T-helper 22 cell (primary cell): ENCODE data around the gene BCAP29.

Experiments used
- DNase-seq: peaks from one replicate; pipeline ENCODE4 v3.0.0-alpha.2; 2020; ENCODE audit warnings: low read depth

Gene BCAP29

GRCh38 chr7:107666790-107667189 is 86.7 kb downstream of the BCAP29 start:
- DNase-seq, result no peak

- no peak for DNase-seq
These were observed 87.3 kb downstream of the BCAP29 start for GRCh38 chr7:107667341-107667740.

- no peak for DNase-seq
These were observed 88.2 kb downstream of the BCAP29 start for GRCh38 chr7:107668296-107668695.
